IMR-90 (cell line): Measurements from ENCODE around the gene CHP1.
"Not testable (repeated sequence)": the region's sequence is repeated elsewhere in the genome, so short reads cannot be mapped to it uniquely, and the experiment has no call there.

Experiments used
- CEBPB ChIP-seq: IDR thresholded peaks from 2 replicates; pipeline ENCODE4 v1.6.1; 2012; ENCODE audit warnings: low read depth, low read length, improper control_type of control experiment
- MAFK ChIP-seq: IDR thresholded peaks from 2 replicates; pipeline ENCODE4 v1.6.1; 2012; ENCODE audit warnings: low read depth, low read length, improper control_type of control experiment
- POLR2A ChIP-seq: IDR thresholded peaks from 2 replicates; pipeline ENCODE4 v1.6.1; 2012; ENCODE audit warnings: mild to moderate bottlenecking, low read depth, low read length
- RAD21 ChIP-seq: IDR thresholded peaks from 2 replicates; pipeline ENCODE4 v1.6.1; 2012; ENCODE audit warnings: low read length, improper control_type of control experiment
- TF ChIP-seq, protein P1 (sequence below): conservative IDR thresholded peaks from 2 replicates; pipeline ENCODE4 v1.5.1; 2012; ENCODE audit warnings: mild to moderate bottlenecking, low read depth, low read length, improper control_type of control experiment

DNA sequence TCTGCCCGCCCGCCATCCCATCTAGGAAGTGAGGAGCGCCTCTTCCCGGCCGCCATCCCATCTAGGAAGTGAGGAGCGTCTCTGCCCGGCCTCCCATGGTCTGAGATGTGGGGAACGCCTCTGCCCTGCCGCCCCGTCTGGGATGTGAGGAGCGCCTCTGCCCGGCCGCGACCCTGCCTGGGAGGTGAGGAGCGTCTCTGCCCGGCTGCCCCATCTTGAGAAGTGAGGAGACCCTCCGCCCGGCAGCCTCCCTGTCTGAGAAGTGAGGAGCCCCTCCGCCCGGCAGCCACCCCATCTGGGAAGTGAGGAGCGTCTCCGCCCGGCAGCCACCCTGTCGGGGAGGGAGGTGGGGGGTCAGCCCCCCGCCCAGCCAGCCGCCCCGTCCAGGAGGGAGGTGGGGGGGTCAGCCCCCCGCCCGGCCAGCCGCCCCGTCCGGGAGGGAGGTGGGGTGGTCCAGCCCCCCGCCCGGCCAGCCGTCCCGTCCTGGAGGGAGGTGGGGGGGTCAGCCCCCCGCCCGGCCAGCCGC is 89.8 kb downstream of the CHP1 start:
- TF ChIP-seq, protein P1, sequence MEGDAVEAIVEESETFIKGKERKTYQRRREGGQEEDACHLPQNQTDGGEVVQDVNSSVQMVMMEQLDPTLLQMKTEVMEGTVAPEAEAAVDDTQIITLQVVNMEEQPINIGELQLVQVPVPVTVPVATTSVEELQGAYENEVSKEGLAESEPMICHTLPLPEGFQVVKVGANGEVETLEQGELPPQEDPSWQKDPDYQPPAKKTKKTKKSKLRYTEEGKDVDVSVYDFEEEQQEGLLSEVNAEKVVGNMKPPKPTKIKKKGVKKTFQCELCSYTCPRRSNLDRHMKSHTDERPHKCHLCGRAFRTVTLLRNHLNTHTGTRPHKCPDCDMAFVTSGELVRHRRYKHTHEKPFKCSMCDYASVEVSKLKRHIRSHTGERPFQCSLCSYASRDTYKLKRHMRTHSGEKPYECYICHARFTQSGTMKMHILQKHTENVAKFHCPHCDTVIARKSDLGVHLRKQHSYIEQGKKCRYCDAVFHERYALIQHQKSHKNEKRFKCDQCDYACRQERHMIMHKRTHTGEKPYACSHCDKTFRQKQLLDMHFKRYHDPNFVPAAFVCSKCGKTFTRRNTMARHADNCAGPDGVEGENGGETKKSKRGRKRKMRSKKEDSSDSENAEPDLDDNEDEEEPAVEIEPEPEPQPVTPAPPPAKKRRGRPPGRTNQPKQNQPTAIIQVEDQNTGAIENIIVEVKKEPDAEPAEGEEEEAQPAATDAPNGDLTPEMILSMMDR, result not testable (repeated sequence)
- not testable (repeated sequence) for TF ChIP-seq POLR2A, RAD21, CEBPB, MAFK
